Mesenchymal stem cell (in vitro differentiated cells and primary cell): Measurements from ENCODE around the gene AMZ1.
A peak's percentile ranks its signal among the peaks of the same experiment; 100 is the strongest.

Experiments
- DNase-seq: peaks from one replicate; pipeline ENCODE4 v3.0.0-alpha.2; 2013
- H2AFZ ChIP-seq: one replicate; pipeline ENCODE4 v1.6.1; 2013; ENCODE audit warnings: low read depth, mild to moderate bottlenecking, control low read depth, inconsistent platforms, low read length, moderate library complexity
- H2AK5ac ChIP-seq: 2 replicates; pipeline ENCODE4 v1.6.1; 2013; ENCODE audit warnings: low read length, moderate library complexity, mild to moderate bottlenecking, inconsistent platforms; ENCODE audit not compliant: severe bottlenecking
- H2BK120ac ChIP-seq: one replicate; pipeline ENCODE4 v1.6.1; 2013; ENCODE audit warnings: low read depth, mild to moderate bottlenecking, inconsistent platforms, low read length, moderate library complexity
- H2BK12ac ChIP-seq, 2 experiments: one replicate each; pipeline ENCODE4 v1.6.1; 2013; ENCODE audit warnings: inconsistent platforms in 2 of 2, low read length in 2 of 2, mild to moderate bottlenecking in 2 of 2, moderate library complexity in 2 of 2, control low read depth in 1 of 2
- H2BK15ac ChIP-seq: one replicate; pipeline ENCODE4 v1.6.1; 2013; ENCODE audit warnings: mild to moderate bottlenecking, low read depth, inconsistent platforms; ENCODE audit not compliant: poor library complexity, severe bottlenecking
- H2BK5ac ChIP-seq: 2 replicates; pipeline ENCODE4 v1.6.1; 2013; ENCODE audit warnings: low read depth, mild to moderate bottlenecking, low read length, control low read depth, inconsistent platforms; ENCODE audit not compliant: poor library complexity, severe bottlenecking
- H3K14ac ChIP-seq, 2 experiments: one replicate each; pipeline ENCODE4 v1.6.1; 2013; ENCODE audit warnings: inconsistent platforms in 2 of 2, low read length in 2 of 2, control low read depth in 1 of 2, mild to moderate bottlenecking in 1 of 2, moderate library complexity in 1 of 2
- H3K18ac ChIP-seq, 2 experiments: one replicate each; pipeline ENCODE4 v1.6.1; 2013; ENCODE audit warnings: inconsistent platforms in 2 of 2, low read length in 2 of 2, control low read depth in 1 of 2, low read depth in 1 of 2, mild to moderate bottlenecking in 1 of 2
- H3K23ac ChIP-seq, 2 experiments: one replicate each; pipeline ENCODE4 v1.6.1; 2013; ENCODE audit warnings: inconsistent platforms in 2 of 2, low read length in 2 of 2, mild to moderate bottlenecking in 2 of 2, moderate library complexity in 2 of 2, control low read depth in 1 of 2
- H3K27ac ChIP-seq: 2 replicates; pipeline ENCODE4 v1.5.1; 2013; ENCODE audit warnings: mild to moderate bottlenecking, moderate library complexity, low read length, control low read depth, inconsistent platforms; ENCODE audit not compliant: poor library complexity, severe bottlenecking
- H3K27me3 ChIP-seq, 2 experiments: 2 replicates each; pipeline versions ENCODE4 v1.6.1 to v1.7.0; 2013; ENCODE audit warnings: low read length in 2 of 2, mild to moderate bottlenecking in 2 of 2, moderate library complexity in 2 of 2, control low read depth in 1 of 2, inconsistent platforms in 1 of 2; ENCODE audit not compliant: control insufficient read depth in 1 of 2, insufficient read depth in 1 of 2
- H3K36me3 ChIP-seq, 2 experiments: 2 replicates each; pipeline versions ENCODE4 v1.6.1 to v1.7.0; 2013; ENCODE audit warnings: low read length in 2 of 2, control low read depth in 1 of 2, inconsistent platforms in 1 of 2, low read depth in 1 of 2, mild to moderate bottlenecking in 1 of 2; ENCODE audit not compliant: insufficient read depth in 2 of 2, control insufficient read depth in 1 of 2
- H3K4ac ChIP-seq, 2 experiments: one replicate each; pipeline ENCODE4 v1.6.1; 2013; ENCODE audit warnings: inconsistent platforms in 2 of 2, low read length in 2 of 2, mild to moderate bottlenecking in 2 of 2, moderate library complexity in 2 of 2, control low read depth in 1 of 2, low read depth in 1 of 2
- H3K4me1 ChIP-seq: 2 replicates; pipeline ENCODE4 v1.6.1; 2013; ENCODE audit warnings: low read depth, low read length, control low read depth; ENCODE audit not compliant: control insufficient read depth, insufficient read depth
- H3K4me2 ChIP-seq: 2 replicates; pipeline ENCODE4 v1.6.1; 2013; ENCODE audit warnings: low read length, mild to moderate bottlenecking, inconsistent platforms; ENCODE audit not compliant: poor library complexity, severe bottlenecking
- H3K4me3 ChIP-seq, 2 experiments: 2 replicates each; pipeline versions ENCODE4 v1.5.1 to v1.7.0; 2013; ENCODE audit warnings: low read length in 2 of 2, mild to moderate bottlenecking in 2 of 2, control low read depth in 1 of 2, low read depth in 1 of 2; ENCODE audit not compliant: insufficient read depth in 1 of 2
- H3K79me1 ChIP-seq: replicated peaks from 2 replicates; pipeline ENCODE4 v1.6.1; 2013; ENCODE audit warnings: mild to moderate bottlenecking, control low read depth, low read length, inconsistent platforms; ENCODE audit not compliant: poor library complexity, severe bottlenecking
- H3K9ac ChIP-seq: 2 replicates; pipeline ENCODE4 v1.7.0; 2013; ENCODE audit warnings: mild to moderate bottlenecking, low read length, moderate library complexity
- H3K9me3 ChIP-seq: 2 replicates; pipeline ENCODE4 v1.7.0; 2013; ENCODE audit warnings: mild to moderate bottlenecking, low read length; ENCODE audit not compliant: control insufficient read depth
- H4K8ac ChIP-seq: one replicate; pipeline ENCODE4 v1.6.1; 2013; ENCODE audit warnings: inconsistent platforms, mild to moderate bottlenecking, low read length, moderate library complexity
- H4K91ac ChIP-seq: one replicate; pipeline ENCODE4 v1.6.1; 2013; ENCODE audit warnings: mild to moderate bottlenecking, low read length, inconsistent platforms
- WGBS: methylation state at CpG from one replicate; pipeline ENCODE4 v1.1.7; 2013; ENCODE audit warnings: mixed read lengths; 5-methylcytosine and 5-hydroxymethylcytosine counted together

AMZ1 gene

GRCh38 chr7:2661602-2662272, 26.3 kb upstream of the AMZ1 start:
- Histone ChIP-seq H2BK5ac (no peak overlapping the region), H3K36me3 (peaks cover 19 to 83% of the 10 kb centered on the region in 2 experiments), H3K4ac (no peak overlapping the region), H3K79me1 (peaks cover 36% of the 10 kb centered on the region), H3K27ac (no peak overlapping the region), H4K8ac (no peak overlapping the region), H3K18ac (no peak overlapping the region), H2BK12ac (no peak overlapping the region), H4K91ac (no peak overlapping the region), H3K14ac (no peak overlapping the region), H3K23ac (no peak overlapping the region), H3K4me2 (no peak overlapping the region), H2AFZ (no peak overlapping the region), H3K9me3 (peaks cover 1% of the 10 kb centered on the region), H3K9ac (no peak overlapping the region), H3K4me1 (peaks cover 40% of the 10 kb centered on the region), H3K4me3 (no peak overlapping the region), H2AK5ac (no peak overlapping the region), H2BK120ac (no peak overlapping the region), H3K27me3 (peaks cover 0 to 10% of the 10 kb centered on the region in 2 experiments), H2BK15ac (no peak overlapping the region)
- 95% methylated on average over 43 of the region's 43 CpGs for WGBS
- no peak for DNase-seq

GRCh38 chr7:2662273-2663120, 25.5 kb upstream of the AMZ1 start:
- Histone ChIP-seq H2AK5ac (no peak overlapping the region), H2BK12ac (no peak overlapping the region), H3K14ac (no peak overlapping the region), H3K36me3 (peaks cover 11 to 75% of the 10 kb centered on the region in 2 experiments), H2AFZ (no peak overlapping the region), H3K9ac (no peak overlapping the region), H2BK15ac (no peak overlapping the region), H3K4me3 (no peak overlapping the region), H3K23ac (no peak overlapping the region), H3K27ac (no peak overlapping the region), H3K4me2 (no peak overlapping the region), H3K18ac (no peak overlapping the region), H2BK120ac (no peak overlapping the region), H2BK5ac (no peak overlapping the region), H4K8ac (no peak overlapping the region), H3K27me3 (peaks cover 0 to 17% of the 10 kb centered on the region in 2 experiments), H3K9me3 (peaks cover 5% of the 10 kb centered on the region), H4K91ac (no peak overlapping the region), H3K4ac (no peak overlapping the region), H3K4me1 (peaks cover 41% of the 10 kb centered on the region), H3K79me1 (peaks cover 34% of the 10 kb centered on the region)
- DNase-seq, result no peak
- 93% methylated on average over 33 of the region's 33 CpGs for WGBS

- 89% methylated on average over 29 of the region's 30 CpGs for WGBS
- H3K4me1 ChIP-seq, result peaks cover 42% of the 10 kb centered on the region
- peaks cover 0 to 25% of the 10 kb centered on the region in 2 experiments for H3K27me3 ChIP-seq
- H2BK15ac ChIP-seq, result no peak overlapping the region
- H3K18ac ChIP-seq, result no peak overlapping the region
- H3K4ac ChIP-seq, result no peak overlapping the region
- peak overlapping the region; percentile 10 for H4K91ac ChIP-seq
- H3K23ac ChIP-seq, result no peak overlapping the region
- no peak overlapping the region for H2BK5ac ChIP-seq
- peaks cover 9 to 67% of the 10 kb centered on the region in 2 experiments for H3K36me3 ChIP-seq
- H3K4me3 ChIP-seq, result no peak overlapping the region
- no peak overlapping the region for H3K14ac ChIP-seq
- no peak overlapping the region for H3K4me2 ChIP-seq
- H3K79me1 ChIP-seq, result peaks cover 26% of the 10 kb centered on the region
- H3K9ac ChIP-seq, result no peak overlapping the region
- H3K9me3 ChIP-seq, result peaks cover 5% of the 10 kb centered on the region
- H2BK120ac ChIP-seq, result no peak overlapping the region
- H2AK5ac ChIP-seq, result no peak overlapping the region
- no peak overlapping the region for H4K8ac ChIP-seq
- no peak for DNase-seq
- no peak overlapping the region for H2AFZ ChIP-seq
- H2BK12ac ChIP-seq, result no peak overlapping the region
- H3K27ac ChIP-seq, result no peak overlapping the region
Measured at GRCh38 chr7:2663121-2663886, 24.7 kb upstream of the AMZ1 start.

- Histone ChIP-seq H2BK15ac (no peak overlapping the region), H3K27me3 (peaks cover 0 to 26% of the 10 kb centered on the region in 2 experiments), H3K9ac (no peak overlapping the region), H3K9me3 (peaks cover 5% of the 10 kb centered on the region), H2BK120ac (no peak overlapping the region), H4K91ac (no peak overlapping the region), H2BK12ac (no peak overlapping the region), H3K4ac (no peak overlapping the region), H3K23ac (no peak overlapping the region), H3K36me3 (peaks cover 5 to 61% of the 10 kb centered on the region in 2 experiments), H3K4me3 (no peak overlapping the region), H2AFZ (no peak overlapping the region), H2AK5ac (no peak overlapping the region), H3K14ac (no peak overlapping the region), H3K4me2 (no peak overlapping the region), H4K8ac (no peak overlapping the region), H3K4me1 (peaks cover 39% of the 10 kb centered on the region), H2BK5ac (no peak overlapping the region), H3K18ac (no peak overlapping the region), H3K79me1 (peaks cover 19% of the 10 kb centered on the region), H3K27ac (no peak overlapping the region)
- WGBS, result 90% methylated on average over 4 of the region's 4 CpGs
- DNase-seq, result no peak
Measured at GRCh38 chr7:2663960-2664359, 24.0 kb upstream of the AMZ1 start.
